ENCODE measurements around the gene CAMTA1.

- TF ChIP-seq POLR2A (IDR thresholded peaks at IDR 0.05) (no peak), CTCF (IDR thresholded peaks at IDR 0.05) (no peak)
Observed at GRCh38 chr1:7575041-7575400, 789.8 kb downstream of the CAMTA1 start.
